AG04450 (cell line): Measurements from ENCODE around the gene PCDHA10. TPM values are rescaled to one million over a fixed set of nuclear protein-coding genes. Genes with fewer than 3 reads are reported as not detected.
"Not testable (repeated sequence)": the region's sequence is repeated elsewhere in the genome, so short reads cannot be mapped to it uniquely, and the experiment has no call there.

ENCODE experiments used
- CTCF ChIA-PET: fragments of 300-600, 350-600 bp; formaldehyde crosslinking; extraction: SDS; loops from one replicate; lab custom pipeline; 2022; ENCODE audit warnings: antibody characterized with exemption, inconsistent platforms; lab: Charles Lee
- POLR2A ChIA-PET: fragments of 350-600 bp; formaldehyde crosslinking; extraction: SDS; loops from one replicate; lab custom pipeline; 2021; ENCODE audit warnings: antibody characterized with exemption, inconsistent platforms; lab: Yijun Ruan, JAX
- DNase-seq: peaks from one replicate; pipeline ENCODE4 v3.0.0-alpha.2; 2011; ENCODE audit warnings: low read depth, low spot score
- H3K27ac ChIP-seq: one replicate; pipeline ENCODE4 v1.5.1; 2012; ENCODE audit warnings: low read depth, low read length, control low read depth
- H3K27me3 ChIP-seq: one replicate; pipeline ENCODE4 v1.6.0; 2012; ENCODE audit warnings: low read length; ENCODE audit not compliant: control insufficient read depth, insufficient read depth
- H3K4me3 ChIP-seq: 2 replicates; pipeline ENCODE4 v1.5.1; 2011; ENCODE audit warnings: mild to moderate bottlenecking, low read depth, low read length, control low read depth
- H3K9me3 ChIP-seq: 2 replicates; pipeline ENCODE4 v1.5.1; 2012; ENCODE audit warnings: low read length; ENCODE audit not compliant: control insufficient read depth, insufficient read depth
- polyA plus RNA-seq: library from polyadenylated mRNA; depleted of rRNA; stranded (reverse); fragments of >200 nt; gene quantifications from 2 replicates; pipeline ENCODE4 v1.2.3, GENCODE V29; 2011
- TF ChIP-seq, protein P1 (sequence below): IDR thresholded peaks from 2 replicates; pipeline ENCODE4 v1.5.1; 2011; ENCODE audit warnings: low read depth, low read length, control low read depth, inconsistent platforms

Gene PCDHA10
- polyA plus RNA-seq, 1 experiment = 0.01 TPM

DNA sequence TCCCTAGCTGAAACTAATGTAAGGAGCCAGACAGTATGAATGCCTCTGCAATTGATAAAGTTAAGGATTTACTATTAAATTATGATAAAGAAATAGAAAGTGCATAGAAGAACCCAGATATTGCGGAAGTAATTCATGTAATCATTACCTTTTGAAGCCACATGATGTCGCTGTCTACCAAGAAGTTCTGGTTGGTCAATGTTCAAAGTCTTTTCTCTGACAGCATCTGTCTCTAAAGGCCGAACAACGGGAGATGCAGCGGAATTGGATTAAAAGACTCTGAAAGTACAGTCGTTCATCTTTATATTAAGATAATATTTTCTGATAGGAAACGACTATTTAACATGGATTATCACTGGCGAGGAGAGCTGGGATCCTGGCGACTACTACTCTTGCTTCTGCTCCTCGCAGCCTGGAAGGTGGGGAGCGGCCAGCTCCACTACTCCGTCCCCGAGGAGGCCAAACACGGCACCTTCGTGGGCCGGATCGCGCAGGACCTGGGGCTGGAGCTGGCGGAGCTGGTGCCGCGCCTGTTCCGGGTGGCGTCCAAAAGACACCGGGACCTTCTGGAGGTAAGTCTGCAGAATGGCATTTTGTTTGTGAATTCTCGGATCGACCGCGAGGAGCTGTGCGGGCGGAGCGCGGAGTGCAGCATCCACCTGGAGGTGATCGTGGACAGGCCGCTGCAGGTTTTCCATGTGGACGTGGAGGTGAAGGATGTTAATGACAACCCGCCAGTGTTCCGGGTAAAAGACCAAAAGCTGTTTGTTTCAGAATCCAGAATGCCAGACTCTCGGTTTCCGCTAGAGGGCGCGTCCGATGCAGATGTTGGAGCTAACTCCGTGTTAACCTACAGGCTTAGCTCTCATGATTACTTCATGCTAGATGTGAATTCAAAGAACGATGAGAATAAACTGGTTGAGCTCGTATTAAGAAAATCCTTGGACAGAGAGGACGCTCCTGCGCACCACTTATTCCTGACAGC is 14.4 kb upstream of the PCDHA10 start, which contains the start of gene PCDHA8:
Gene PCDHA8, plus strand, starts transcription at position 210 of the 985 bp plus-strand sequence. Its CDS starts 135 bp downstream, at position 345.
- no peak within 1 kb of the TSS for H3K4me3 ChIP-seq
- H3K27ac ChIP-seq = no peak within 1 kb of the TSS
- TF ChIP-seq, protein P1, sequence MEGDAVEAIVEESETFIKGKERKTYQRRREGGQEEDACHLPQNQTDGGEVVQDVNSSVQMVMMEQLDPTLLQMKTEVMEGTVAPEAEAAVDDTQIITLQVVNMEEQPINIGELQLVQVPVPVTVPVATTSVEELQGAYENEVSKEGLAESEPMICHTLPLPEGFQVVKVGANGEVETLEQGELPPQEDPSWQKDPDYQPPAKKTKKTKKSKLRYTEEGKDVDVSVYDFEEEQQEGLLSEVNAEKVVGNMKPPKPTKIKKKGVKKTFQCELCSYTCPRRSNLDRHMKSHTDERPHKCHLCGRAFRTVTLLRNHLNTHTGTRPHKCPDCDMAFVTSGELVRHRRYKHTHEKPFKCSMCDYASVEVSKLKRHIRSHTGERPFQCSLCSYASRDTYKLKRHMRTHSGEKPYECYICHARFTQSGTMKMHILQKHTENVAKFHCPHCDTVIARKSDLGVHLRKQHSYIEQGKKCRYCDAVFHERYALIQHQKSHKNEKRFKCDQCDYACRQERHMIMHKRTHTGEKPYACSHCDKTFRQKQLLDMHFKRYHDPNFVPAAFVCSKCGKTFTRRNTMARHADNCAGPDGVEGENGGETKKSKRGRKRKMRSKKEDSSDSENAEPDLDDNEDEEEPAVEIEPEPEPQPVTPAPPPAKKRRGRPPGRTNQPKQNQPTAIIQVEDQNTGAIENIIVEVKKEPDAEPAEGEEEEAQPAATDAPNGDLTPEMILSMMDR = no peak
- DNase-seq = no peak
- POLR2A ChIA-PET = no interaction called here
- CTCF ChIA-PET = no interaction called here
- H3K9me3 ChIP-seq = peaks cover 36% of the 10 kb centered on the region
- H3K27me3 ChIP-seq = no peaks in the 10 kb centered on the region

DNA sequence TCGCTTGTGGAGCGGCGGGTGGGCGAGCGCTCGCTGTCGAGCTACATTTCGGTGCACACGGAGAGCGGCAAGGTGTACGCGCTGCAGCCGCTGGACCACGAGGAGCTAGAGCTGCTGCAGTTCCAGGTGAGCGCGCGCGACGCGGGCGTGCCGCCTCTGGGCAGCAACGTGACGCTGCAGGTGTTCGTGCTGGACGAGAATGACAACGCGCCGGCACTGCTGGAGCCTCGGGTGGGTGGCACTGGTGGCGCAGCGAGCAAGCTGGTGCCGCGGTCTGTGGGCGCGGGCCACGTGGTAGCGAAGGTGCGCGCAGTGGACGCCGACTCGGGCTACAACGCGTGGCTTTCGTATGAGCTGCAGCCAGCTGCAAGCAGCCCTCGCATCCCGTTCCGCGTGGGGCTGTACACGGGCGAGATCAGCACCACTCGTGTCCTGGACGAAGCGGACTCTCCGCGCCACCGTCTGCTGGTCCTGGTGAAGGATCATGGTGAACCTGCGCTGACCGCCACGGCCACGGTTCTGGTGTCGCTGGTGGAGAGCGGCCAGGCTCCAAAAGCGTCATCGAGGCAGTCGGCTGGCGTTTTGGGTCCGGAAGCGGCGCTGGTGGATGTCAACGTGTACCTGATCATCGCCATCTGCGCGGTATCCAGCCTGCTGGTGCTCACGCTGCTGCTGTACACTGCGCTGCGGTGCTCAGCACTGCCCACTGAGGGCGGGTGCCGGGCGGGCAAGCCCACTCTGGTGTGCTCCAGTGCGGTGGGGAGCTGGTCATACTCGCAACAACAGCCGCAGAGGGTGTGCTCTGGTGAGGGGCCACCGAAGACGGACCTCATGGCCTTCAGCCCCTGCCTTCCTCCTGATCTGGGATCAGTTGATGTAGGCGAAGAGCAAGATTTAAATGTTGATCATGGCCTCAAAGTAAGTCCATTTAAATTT is 12.6 kb upstream of the PCDHA10 start:
- no peak overlapping the region for H3K4me3 ChIP-seq
- POLR2A ChIA-PET = no interaction called here
- H3K27ac ChIP-seq = no peak overlapping the region
- CTCF ChIA-PET = no interaction called here
- TF ChIP-seq, protein P1 = no peak
- DNase-seq = no peak
- H3K27me3 ChIP-seq = no peaks in the 10 kb centered on the region
- H3K9me3 ChIP-seq = peaks cover 28% of the 10 kb centered on the region

DNA sequence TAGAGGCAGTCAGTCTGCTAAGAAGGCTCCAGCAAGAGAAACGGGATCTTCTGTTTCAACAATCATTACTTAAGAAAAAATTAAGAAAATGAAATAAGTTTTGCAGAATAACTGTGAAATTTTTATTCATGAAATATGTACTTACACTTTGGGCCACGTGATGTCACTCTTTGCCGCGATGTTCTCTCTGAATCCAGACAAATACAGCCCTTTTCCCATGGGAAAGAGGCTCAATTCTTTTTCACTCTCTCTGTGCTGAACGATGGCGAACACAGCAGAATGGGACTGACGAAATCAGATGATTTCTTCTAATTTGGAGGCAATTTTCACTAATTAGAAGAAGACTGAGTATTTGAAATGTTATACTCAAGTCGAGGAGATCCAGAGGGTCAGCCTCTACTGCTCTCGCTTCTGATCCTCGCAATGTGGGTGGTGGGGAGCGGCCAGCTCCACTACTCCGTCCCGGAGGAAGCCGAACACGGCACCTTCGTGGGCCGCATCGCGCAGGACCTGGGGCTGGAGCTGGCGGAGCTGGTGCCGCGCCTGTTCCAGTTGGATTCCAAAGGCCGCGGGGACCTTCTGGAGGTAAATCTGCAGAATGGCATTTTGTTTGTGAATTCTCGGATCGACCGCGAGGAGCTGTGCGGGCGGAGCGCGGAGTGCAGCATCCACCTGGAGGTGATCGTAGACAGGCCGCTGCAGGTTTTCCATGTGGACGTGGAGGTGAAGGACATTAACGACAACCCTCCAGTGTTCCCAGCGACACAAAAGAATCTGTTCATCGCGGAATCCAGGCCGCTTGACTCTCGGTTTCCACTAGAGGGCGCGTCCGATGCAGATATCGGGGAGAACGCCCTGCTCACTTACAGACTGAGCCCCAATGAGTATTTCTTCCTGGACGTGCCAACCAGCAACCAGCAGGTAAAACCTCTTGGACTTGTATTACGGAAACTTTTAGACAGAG is 7.3 kb upstream of the PCDHA10 start, which contains the start of gene PCDHA9:
Gene PCDHA9, plus strand, starts transcription at position 244 of the 964 bp plus-strand sequence. Its CDS starts 114 bp downstream, at position 358.
- H3K27me3 ChIP-seq, DNase-seq, POLR2A ChIA-PET, H3K27ac ChIP-seq, CTCF ChIA-PET, H3K4me3 ChIP-seq: not testable (repeated sequence)
- peaks cover 25% of the 10 kb centered on the region for H3K9me3 ChIP-seq

- H3K27me3 ChIP-seq, CTCF ChIA-PET, DNase-seq, POLR2A ChIA-PET, H3K4me3 ChIP-seq, H3K27ac ChIP-seq: not testable (repeated sequence)
- H3K9me3 ChIP-seq = peaks cover 26% of the 10 kb centered on the region
These were observed 5.7 kb upstream of the PCDHA10 start for GRCh38 chr5:140849831-140850634.
